Vagina (tissue), 2 donors: Measurements from ENCODE around the gene TIMM44.

ENCODE experiments used
- CTCF ChIP-seq, 3 experiments: fragments of 450-650 bp in 2 of 3; fragments of 200-600 bp in 1 of 3; sonication (generic) in 1 of 3; IDR thresholded peaks; one replicate each; pipeline ENCODE4 v1.5.1; 2017 to 2019; ENCODE audit warnings: antibody characterized with exemption in 3 of 3, mild to moderate bottlenecking in 2 of 3, moderate library complexity in 2 of 3
- POLR2AphosphoS5 ChIP-seq, 2 donors: sonication (generic); formaldehyde crosslinking; IDR thresholded peaks; one replicate each; pipeline ENCODE4 v1.9.0; 2017; ENCODE audit warnings: antibody characterized with exemption in 2 of 2, mild to moderate bottlenecking in 2 of 2, low read depth in 1 of 2; ENCODE audit not compliant: insufficient read depth in 1 of 2

GRCh38 chr19:7897292-7897691, 46.2 kb downstream of the TIMM44 start:
- TF ChIP-seq CTCF (IDR thresholded peaks at IDR 0.05), result no peak
- no peak for TF ChIP-seq POLR2AphosphoS5 (IDR thresholded peaks at IDR 0.05; ENCODE audit: insufficient read depth in 1 of 2, low read depth in 1 of 2)
